ENCODE data around the gene LRP2. TPM values are rescaled to one million over a fixed set of nuclear protein-coding genes. Genes with fewer than 3 reads are reported as not detected.

LRP2 gene
- total and polyA plus RNA-seq, 10 of the 15 experiments (the other 5 are each of a cell fraction or from before 2014, with no cell fraction given) = 0.01 to 0.19 (median 0.06) TPM; not detected in 5

DNA sequence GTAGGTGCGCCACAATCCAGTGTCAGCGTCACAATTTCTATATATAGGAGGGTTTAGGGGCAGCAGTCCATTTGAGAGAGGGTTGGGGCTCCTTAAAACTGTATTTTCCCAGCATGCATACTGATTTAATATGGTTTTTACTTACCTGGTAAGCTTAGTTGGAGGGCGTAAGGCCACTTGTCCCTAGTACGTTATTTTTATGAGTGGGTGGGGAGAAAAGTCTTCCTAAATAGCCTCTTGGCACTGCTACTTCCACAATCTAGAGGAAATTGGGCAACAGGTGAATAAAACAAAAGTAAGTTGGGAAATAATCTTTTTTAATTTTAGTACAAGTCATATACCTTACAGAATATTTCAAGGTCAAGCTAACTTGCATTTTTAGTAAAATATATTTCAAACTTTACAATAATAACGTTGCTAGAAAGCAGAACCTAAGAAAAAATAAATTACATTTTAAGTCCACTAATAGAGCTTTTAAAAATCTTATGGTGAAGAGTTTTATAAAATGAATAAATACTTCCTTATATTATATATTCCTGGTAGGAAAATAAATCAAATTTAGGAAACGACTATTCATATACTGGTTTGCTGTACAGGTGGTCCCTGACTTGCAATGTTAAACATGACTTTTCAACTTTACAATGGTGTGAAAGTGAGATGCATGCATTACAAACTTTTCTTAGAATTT lies 272.1 kb downstream of the LRP2 start:
- ChIA-PET POLR2A (no interaction called here), RAD21 (ENCODE audit: unreplicated experiment) (no interaction called here), CTCF (no interaction called here), SMC1A (ENCODE audit: uncharacterized antibody, unreplicated experiment) (interaction anchor here (0.9 kb wide), 1 partner anchor 40 kb away, joined by 3 read pairs; no protein-coding TSS in a partner anchor)
- no peak overlapping the region for H3K27ac ChIP-seq (ENCODE audit: control insufficient read depth, insufficient read depth)
- intact Hi-C loops (cut with micrococcal nuclease; ENCODE audit: unreplicated experiment) = no loop called here
- no peak overlapping the region for H3K4me2 ChIP-seq (ENCODE audit: control insufficient read depth, insufficient read depth)
- H3K36me3 ChIP-seq (ENCODE audit: control insufficient read depth in 2 of 2, insufficient read depth in 2 of 2, low read length in 1 of 2) = no peaks in the 10 kb centered on the region
- no peak for DNase-seq (ENCODE audit: low read depth, low spot score)
- BruUV-seq (replicated peaks) = no TSS peak
- H3K4me3 ChIP-seq = no peak overlapping the region
- WGBS (ENCODE audit: insufficient coverage, insufficient replicate concordance, low lambda C conversion rate, missing lambda C conversion rate) = 47% methylated on average over 6 of the region's 6 CpGs
- ATAC-seq = no peak
- no peaks in the 10 kb centered on the region for H3K79me2 ChIP-seq (ENCODE audit: control insufficient read depth, insufficient read depth, low read length)
- H3K27me3 ChIP-seq (replicated peaks in 1 of 2; ENCODE audit: control insufficient read depth in 2 of 2, insufficient read depth in 2 of 2, low read length in 1 of 2) = no peaks in the 10 kb centered on the region
- in situ Hi-C loops (cut with MboI) = no loop called here
- no peak overlapping the region for H3K9ac ChIP-seq (ENCODE audit: control insufficient read depth, insufficient read depth, low read length)
- H2AFZ ChIP-seq (ENCODE audit: control insufficient read depth, low read depth, low read length) = no peak overlapping the region
- no peak for TF ChIP-seq SMARCA5 (IDR thresholded peaks at IDR 0.05)
- TF ChIP-seq, protein P1, sequence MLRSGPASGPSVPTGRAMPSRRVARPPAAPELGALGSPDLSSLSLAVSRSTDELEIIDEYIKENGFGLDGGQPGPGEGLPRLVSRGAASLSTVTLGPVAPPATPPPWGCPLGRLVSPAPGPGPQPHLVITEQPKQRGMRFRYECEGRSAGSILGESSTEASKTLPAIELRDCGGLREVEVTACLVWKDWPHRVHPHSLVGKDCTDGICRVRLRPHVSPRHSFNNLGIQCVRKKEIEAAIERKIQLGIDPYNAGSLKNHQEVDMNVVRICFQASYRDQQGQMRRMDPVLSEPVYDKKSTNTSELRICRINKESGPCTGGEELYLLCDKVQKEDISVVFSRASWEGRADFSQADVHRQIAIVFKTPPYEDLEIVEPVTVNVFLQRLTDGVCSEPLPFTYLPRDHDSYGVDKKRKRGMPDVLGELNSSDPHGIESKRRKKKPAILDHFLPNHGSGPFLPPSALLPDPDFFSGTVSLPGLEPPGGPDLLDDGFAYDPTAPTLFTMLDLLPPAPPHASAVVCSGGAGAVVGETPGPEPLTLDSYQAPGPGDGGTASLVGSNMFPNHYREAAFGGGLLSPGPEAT (IDR thresholded peaks at IDR 0.05; ENCODE audit: low read depth) = no peak
- no peak for TF ChIP-seq ZZZ3 (IDR thresholded peaks at IDR 0.05; ENCODE audit: control insufficient read depth, insufficient read length, low read depth)
- TF ChIP-seq HDAC2 (IDR thresholded peaks at IDR 0.05) = no peak
- no peak for TF ChIP-seq POLR2AphosphoS5 (IDR thresholded peaks at IDR 0.05; ENCODE audit: low read length)
- TF ChIP-seq BHLHE40 (IDR thresholded peaks at IDR 0.05; ENCODE audit: borderline replicate concordance in 1 of 2, low read depth in 2 of 2, low read length in 1 of 2) = no peak
- TF ChIP-seq PAX8 (IDR thresholded peaks at IDR 0.05) = no peak
- no peak for TF ChIP-seq HDAC6 (IDR thresholded peaks at IDR 0.05; ENCODE audit: unreplicated experiment)
- no peak for TF ChIP-seq CHD4 (IDR thresholded peaks at IDR 0.05)
- TF ChIP-seq CHD2 (IDR thresholded peaks at IDR 0.05; ENCODE audit: borderline replicate concordance, low read depth, low read length) = no peak
- no peak for TF ChIP-seq POLR2AphosphoS2 (IDR thresholded peaks at IDR 0.05; ENCODE audit: low read depth, low read length)
- no peak for FAIRE-seq
- H4K20me1 ChIP-seq (ENCODE audit: control insufficient read depth, insufficient read depth) = no peaks in the 10 kb centered on the region
- no peaks in the 10 kb centered on the region for H3K4me1 ChIP-seq (ENCODE audit: control insufficient read depth, insufficient read depth, low read length)
- H3K9me3 ChIP-seq (replicated peaks; ENCODE audit: control insufficient read depth, insufficient read depth, low read length) = no peaks in the 10 kb centered on the region; the same call in 2 of the 3 replicates

Data from GM12878 (cell line).